HepG2 (cell line): Measurements from ENCODE around the gene NME1. TPM values are rescaled to one million over a fixed set of nuclear protein-coding genes. Genes with fewer than 3 reads are reported as not detected.
A peak's percentile ranks its signal among the peaks of the same experiment; 100 is the strongest.

Experiments used
- BRD4 ChIP-seq: sonication (generic); formaldehyde crosslinking; IDR thresholded peaks from 2 replicates; pipeline ENCODE4 v1.4.0; 2020; ENCODE audit warnings: missing genetic modification reagents
- CBX1 ChIP-seq: IDR thresholded peaks from one replicate; pipeline ENCODE4 v1.6.1; 2016; ENCODE audit warnings: antibody characterized with exemption, low read depth
- HDAC2 ChIP-seq: sonication (generic); formaldehyde crosslinking; IDR thresholded peaks from 2 replicates; pipeline ENCODE4 v1.4.0; 2020; ENCODE audit warnings: missing genetic modification reagents
- NONO ChIP-seq, 2 experiments: fragments of 450-650 bp in 1 of 2; sonication (generic) in 1 of 2; formaldehyde crosslinking in 1 of 2; IDR thresholded peaks in 1 of 2; conservative IDR thresholded peaks in 1 of 2; 2 replicates each; pipeline versions ENCODE4 v1.6.1 to v1.8.0; 2017 to 2022; ENCODE audit warnings: mild to moderate bottlenecking in 1 of 2, missing genetic modification reagents in 1 of 2, moderate library complexity in 1 of 2
- ONECUT2 ChIP-seq: sonication (generic); formaldehyde crosslinking; IDR thresholded peaks from 2 replicates; pipeline ENCODE4 v1.4.0; 2020; ENCODE audit warnings: missing genetic modification reagents
- TFDP2 ChIP-seq: sonication (generic); formaldehyde crosslinking; IDR thresholded peaks from 2 replicates; pipeline ENCODE4 v1.4.0; 2020; ENCODE audit warnings: missing genetic modification reagents
- ZBTB39 ChIP-seq: sonication (generic); formaldehyde crosslinking; IDR thresholded peaks from 2 replicates; pipeline ENCODE4 v1.5.0; 2020; ENCODE audit warnings: missing genetic modification reagents
- ZBTB8A ChIP-seq: sonication (generic); formaldehyde crosslinking; IDR thresholded peaks from 2 replicates; pipeline ENCODE4 v1.4.0; 2020; ENCODE audit warnings: mild to moderate bottlenecking, low read depth, missing genetic modification reagents, borderline replicate concordance
- ZHX2 ChIP-seq, 2 experiments: sonication (generic) in 1 of 2; formaldehyde crosslinking in 1 of 2; IDR thresholded peaks; 2 replicates each; pipeline versions ENCODE4 v1.6.1 to v1.9.0; 2014 to 2022; ENCODE audit warnings: antibody characterized with exemption in 1 of 2, borderline replicate concordance in 1 of 2, inconsistent platforms in 1 of 2, low read depth in 1 of 2, missing genetic modification reagents in 1 of 2
- ZNF317 ChIP-seq: sonication (generic); formaldehyde crosslinking; IDR thresholded peaks from 2 replicates; pipeline ENCODE4 v1.5.0; 2020; ENCODE audit warnings: mild to moderate bottlenecking, missing genetic modification reagents
- ZNF660 ChIP-seq: sonication (generic); formaldehyde crosslinking; IDR thresholded peaks from 2 replicates; pipeline ENCODE4 v1.5.1; 2020; ENCODE audit warnings: mild to moderate bottlenecking, low read depth, missing genetic modification reagents, borderline replicate concordance
- ZNF713 ChIP-seq: sonication (generic); formaldehyde crosslinking; IDR thresholded peaks from 2 replicates; pipeline ENCODE4 v1.4.0; 2020; ENCODE audit warnings: mild to moderate bottlenecking, missing genetic modification reagents
- polyA plus RNA-seq, 8 experiments: library from polyadenylated mRNA; depleted of rRNA in 3 of 8; stranded (reverse) in 7 of 8; unstranded in 1 of 8; fragments of >200 nt; fragmentation: Illumina TruSeq in 4 of 8; extraction: Trizol in 4 of 8; gene quantifications; 2 replicates each; pipeline versions ENCODE4 v1.2.1 to v1.2.3, GENCODE V29; 2011 to 2016; ENCODE audit warnings: low read depth in 4 of 8, missing spikeins in 1 of 8, mixed read lengths in 1 of 8; ENCODE audit not compliant: insufficient read depth in 1 of 8
- total RNA-seq, 5 experiments: library from RNA; depleted of rRNA; stranded (reverse); fragments of >200 nt; fragmentation: Illumina TruSeq; extraction: Trizol; gene quantifications; 2 replicates each; pipeline ENCODE4 v1.2.3, GENCODE V29; 2016; ENCODE audit warnings: low read depth in 1 of 5
- TF ChIP-seq, protein P1 (sequence below): sonication (generic); formaldehyde crosslinking; IDR thresholded peaks from 2 replicates; pipeline ENCODE4 v1.5.1; 2020; ENCODE audit warnings: missing genetic modification reagents, mild to moderate bottlenecking, borderline replicate concordance

The NME1 gene
- total and polyA plus RNA-seq, 2 of the 13 experiments (the other 11 are each of a cell fraction or from before 2014, with no cell fraction given): 295 to 516 TPM

GRCh38 chr17:51120739-51121619 is 32.4 kb upstream of the NME1 start, which contains the start of gene SPAG9 (continued):
- TF ChIP-seq TFDP2: peak; percentile 86
- TF ChIP-seq NONO (IDR thresholded peaks at IDR 0.05): no peak
- TF ChIP-seq NONO (CRISPR knock-in tag; conservative IDR thresholded peaks at IDR 0.05): no peak
- no peak for TF ChIP-seq ZNF713
- TF ChIP-seq HDAC2 (CRISPR knock-in tag): peak; percentile 52; the same call in 1 of the 2 replicates
- peak; percentile 77 for TF ChIP-seq ZHX2 (IDR thresholded peaks at IDR 0.05; ENCODE audit: low read depth)
- 0 out of 2 replicates have a peak, but pooled peaks have one; percentile 14 for TF ChIP-seq ZHX2 (CRISPR knock-in tag; IDR thresholded peaks at IDR 0.05; ENCODE audit: borderline replicate concordance)
- TF ChIP-seq BRD4 (CRISPR knock-in tag): no peak; the same call in 1 of the 2 replicates
- TF ChIP-seq CBX1: peak; percentile 72
- 0 out of 2 replicates have a peak, but pooled peaks have one; percentile 22 for TF ChIP-seq ZBTB8A (CRISPR knock-in tag)
- no peak for TF ChIP-seq ZBTB39
- TF ChIP-seq ONECUT2 (CRISPR knock-in tag): no peak
- TF ChIP-seq ZNF660 (CRISPR knock-in tag): no peak
- no peak for TF ChIP-seq ZNF317
- TF ChIP-seq, protein P1, sequence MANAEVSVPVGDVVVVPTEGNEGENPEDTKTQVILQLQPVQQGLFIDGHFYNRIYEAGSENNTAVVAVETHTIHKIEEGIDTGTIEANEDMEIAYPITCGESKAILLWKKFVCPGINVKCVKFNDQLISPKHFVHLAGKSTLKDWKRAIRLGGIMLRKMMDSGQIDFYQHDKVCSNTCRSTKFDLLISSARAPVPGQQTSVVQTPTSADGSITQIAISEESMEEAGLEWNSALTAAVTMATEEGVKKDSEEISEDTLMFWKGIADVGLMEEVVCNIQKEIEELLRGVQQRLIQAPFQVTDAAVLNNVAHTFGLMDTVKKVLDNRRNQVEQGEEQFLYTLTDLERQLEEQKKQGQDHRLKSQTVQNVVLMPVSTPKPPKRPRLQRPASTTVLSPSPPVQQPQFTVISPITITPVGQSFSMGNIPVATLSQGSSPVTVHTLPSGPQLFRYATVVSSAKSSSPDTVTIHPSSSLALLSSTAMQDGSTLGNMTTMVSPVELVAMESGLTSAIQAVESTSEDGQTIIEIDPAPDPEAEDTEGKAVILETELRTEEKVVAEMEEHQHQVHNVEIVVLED (CRISPR knock-in tag): peak; percentile 83
